Nephron progenitor cell (in vitro differentiated cells): ENCODE results near the gene MAGEA9B.
"Not testable (repeated sequence)": the region's sequence is repeated elsewhere in the genome, so short reads cannot be mapped to it uniquely, and the experiment has no call there.

Experiments
- DNase-seq: peaks from one replicate; pipeline ENCODE4 v3.0.0; 2021
- H3K27ac Mint-ChIP-seq: 2 replicates; pipeline ENCODE4 v1.8.0; 2021; ENCODE audit warnings: mild to moderate bottlenecking, moderate library complexity, mixed read lengths
- H3K27me3 Mint-ChIP-seq: 2 replicates; pipeline ENCODE4 v1.8.0; 2021; ENCODE audit warnings: mild to moderate bottlenecking, low read depth, mixed read lengths; ENCODE audit not compliant: poor library complexity
- H3K36me3 Mint-ChIP-seq: 2 replicates; pipeline ENCODE4 v1.8.0; 2021; ENCODE audit warnings: low read depth, mixed read lengths
- H3K4me1 Mint-ChIP-seq: 2 replicates; pipeline ENCODE4 v1.8.0; 2021; ENCODE audit warnings: mixed read lengths
- H3K4me3 Mint-ChIP-seq: 2 replicates; pipeline ENCODE4 v1.8.0; 2021; ENCODE audit warnings: mild to moderate bottlenecking, moderate library complexity, mixed read lengths
- H3K9me3 Mint-ChIP-seq: 2 replicates; pipeline ENCODE4 v1.8.0; 2021; ENCODE audit warnings: mild to moderate bottlenecking, moderate library complexity, mixed read lengths
- TF ChIP-seq, protein P1 (sequence below): fragments of 200-600 bp; sonication (generic); IDR thresholded peaks from 2 replicates; pipeline ENCODE4 v1.5.0; 2021; ENCODE audit warnings: antibody characterized with exemption

The MAGEA9B gene

DNA sequence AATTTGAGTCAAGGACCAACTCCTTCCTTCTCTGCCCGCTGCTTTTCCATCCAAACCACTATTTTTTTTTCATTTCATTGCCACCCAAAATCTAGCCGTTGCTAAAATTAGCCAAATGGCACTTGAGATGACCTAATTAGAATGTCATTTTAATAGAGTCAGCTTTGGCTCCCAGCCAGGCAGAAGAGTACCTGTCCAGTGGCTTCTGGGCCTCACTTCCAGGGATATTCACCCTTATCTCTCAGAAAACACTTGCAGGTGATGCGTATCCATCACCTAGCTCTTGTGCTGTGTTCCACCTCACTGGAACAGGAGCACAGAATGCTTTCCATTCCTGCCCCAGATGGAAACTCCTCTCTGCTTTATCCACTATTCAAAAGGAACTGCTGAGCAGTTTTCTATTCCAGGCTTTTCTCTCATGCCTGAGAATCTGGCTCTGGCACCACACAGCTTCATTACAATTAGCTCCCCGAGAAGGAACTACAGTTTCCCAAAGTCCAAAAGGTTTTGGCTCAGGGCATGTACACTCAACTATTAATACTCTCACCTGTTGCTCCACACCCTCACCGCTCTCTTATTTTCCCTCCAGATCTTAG is 18.5 kb downstream of the MAGEA9B start:
- H3K9me3 Mint-ChIP-seq: peaks cover 39% of the 10 kb centered on the region
- peaks cover 3% of the 10 kb centered on the region for H3K27me3 Mint-ChIP-seq
- peaks cover 6% of the 10 kb centered on the region for H3K36me3 Mint-ChIP-seq
- H3K4me1 Mint-ChIP-seq: peaks cover 27% of the 10 kb centered on the region
- TF ChIP-seq, protein P1, sequence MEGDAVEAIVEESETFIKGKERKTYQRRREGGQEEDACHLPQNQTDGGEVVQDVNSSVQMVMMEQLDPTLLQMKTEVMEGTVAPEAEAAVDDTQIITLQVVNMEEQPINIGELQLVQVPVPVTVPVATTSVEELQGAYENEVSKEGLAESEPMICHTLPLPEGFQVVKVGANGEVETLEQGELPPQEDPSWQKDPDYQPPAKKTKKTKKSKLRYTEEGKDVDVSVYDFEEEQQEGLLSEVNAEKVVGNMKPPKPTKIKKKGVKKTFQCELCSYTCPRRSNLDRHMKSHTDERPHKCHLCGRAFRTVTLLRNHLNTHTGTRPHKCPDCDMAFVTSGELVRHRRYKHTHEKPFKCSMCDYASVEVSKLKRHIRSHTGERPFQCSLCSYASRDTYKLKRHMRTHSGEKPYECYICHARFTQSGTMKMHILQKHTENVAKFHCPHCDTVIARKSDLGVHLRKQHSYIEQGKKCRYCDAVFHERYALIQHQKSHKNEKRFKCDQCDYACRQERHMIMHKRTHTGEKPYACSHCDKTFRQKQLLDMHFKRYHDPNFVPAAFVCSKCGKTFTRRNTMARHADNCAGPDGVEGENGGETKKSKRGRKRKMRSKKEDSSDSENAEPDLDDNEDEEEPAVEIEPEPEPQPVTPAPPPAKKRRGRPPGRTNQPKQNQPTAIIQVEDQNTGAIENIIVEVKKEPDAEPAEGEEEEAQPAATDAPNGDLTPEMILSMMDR: no peak
- DNase-seq: no peak
- H3K27ac Mint-ChIP-seq: no peak overlapping the region
- H3K4me3 Mint-ChIP-seq: no peak overlapping the region

DNA sequence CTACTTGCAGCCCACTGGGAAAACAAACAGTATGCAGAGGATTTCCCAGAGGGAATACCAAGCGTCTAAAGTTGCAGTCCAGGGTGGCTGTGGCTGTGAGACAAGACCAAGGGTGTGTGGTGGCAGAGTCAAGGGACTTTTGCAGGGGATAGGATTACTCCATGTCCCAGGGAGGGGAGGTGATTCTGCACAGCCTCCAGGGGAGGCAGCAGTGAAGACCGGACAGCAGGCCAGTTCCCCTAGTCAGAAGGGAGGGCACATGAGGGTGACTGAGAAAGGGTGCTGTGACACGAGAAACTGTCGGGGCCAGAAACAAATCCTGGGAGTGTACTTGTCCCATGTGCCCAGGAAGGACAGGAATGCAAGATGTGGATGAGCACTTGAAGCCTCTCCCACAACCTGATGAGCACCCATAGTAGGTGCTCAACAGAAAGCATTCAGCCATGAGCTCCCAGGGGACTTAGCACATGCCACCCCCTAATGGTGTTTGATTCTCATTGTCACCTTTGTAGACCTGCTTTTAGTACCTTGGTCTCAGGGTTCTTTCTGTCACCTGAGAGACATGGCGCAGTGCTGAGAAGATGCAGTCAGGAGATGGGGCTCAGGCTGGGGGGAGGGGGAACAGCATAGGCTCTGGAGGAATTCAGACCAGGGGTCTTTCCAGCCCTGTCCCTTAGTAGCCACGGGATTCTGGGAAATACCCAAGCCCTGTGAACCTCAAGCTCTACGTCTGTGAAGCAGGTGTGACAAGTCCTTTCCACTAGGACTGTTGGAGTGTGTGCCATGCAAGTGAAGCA is 19.4 kb downstream of the MAGEA9B start:
- DNase-seq: no peak
- TF ChIP-seq, protein P1: no peak
- Mint-ChIP-seq H3K27ac (no peak overlapping the region), H3K9me3 (peaks cover 49% of the 10 kb centered on the region), H3K36me3 (peaks cover 11% of the 10 kb centered on the region), H3K4me1 (peaks cover 24% of the 10 kb centered on the region), H3K4me3 (no peak overlapping the region), H3K27me3 (peaks cover 3% of the 10 kb centered on the region)

DNA sequence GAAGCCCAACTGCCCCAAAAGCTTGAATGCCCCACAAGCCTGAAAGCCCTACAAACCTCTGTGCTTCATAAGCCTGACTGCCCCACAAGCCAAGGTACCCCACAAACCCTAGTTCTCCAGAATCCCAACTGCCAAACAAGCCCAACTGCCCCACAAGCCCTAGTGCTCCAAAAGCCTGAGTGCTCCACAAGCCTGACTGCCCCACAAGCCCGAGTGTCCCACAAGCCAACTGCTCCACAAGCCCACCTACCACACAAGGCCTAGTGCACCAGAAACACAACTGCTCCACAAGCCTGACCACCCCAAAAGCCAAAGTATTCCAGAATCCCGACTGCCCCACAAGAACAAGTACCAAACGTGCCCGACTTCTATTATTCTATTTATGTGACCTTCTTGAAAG is 23.9 kb downstream of the MAGEA9B start:
- Mint-ChIP-seq H3K4me1 (no peaks in the 10 kb centered on the region), H3K27me3 (no peaks in the 10 kb centered on the region), H3K27ac (no peak overlapping the region), H3K36me3 (peaks cover 15% of the 10 kb centered on the region), H3K4me3 (no peak overlapping the region), H3K9me3 (peaks cover 48% of the 10 kb centered on the region)
- TF ChIP-seq, protein P1: no peak
- no peak for DNase-seq

DNA sequence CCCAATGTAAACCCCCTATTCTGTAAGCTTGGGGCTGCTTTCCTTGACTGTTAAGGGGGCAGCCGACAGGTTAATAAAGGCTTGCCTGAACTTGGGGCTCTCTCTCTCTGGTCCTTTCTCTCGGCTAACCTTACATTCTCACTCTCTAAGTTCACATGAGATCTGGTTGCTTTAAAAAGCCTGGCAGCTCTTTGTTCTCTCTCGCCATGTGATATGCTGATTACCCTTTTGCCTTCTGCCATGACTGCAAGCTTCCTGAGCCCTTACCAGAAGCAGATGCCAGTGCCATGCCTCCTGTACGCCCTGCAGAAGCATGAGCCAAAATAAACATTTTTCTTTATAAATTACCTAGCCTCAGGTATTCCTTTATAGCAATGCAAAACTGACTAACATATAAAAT is 32.0 kb downstream of the MAGEA9B start:
- not testable (repeated sequence) for H3K9me3 Mint-ChIP-seq, H3K27me3 Mint-ChIP-seq, H3K4me3 Mint-ChIP-seq, DNase-seq, H3K27ac Mint-ChIP-seq, H3K36me3 Mint-ChIP-seq, H3K4me1 Mint-ChIP-seq

DNA sequence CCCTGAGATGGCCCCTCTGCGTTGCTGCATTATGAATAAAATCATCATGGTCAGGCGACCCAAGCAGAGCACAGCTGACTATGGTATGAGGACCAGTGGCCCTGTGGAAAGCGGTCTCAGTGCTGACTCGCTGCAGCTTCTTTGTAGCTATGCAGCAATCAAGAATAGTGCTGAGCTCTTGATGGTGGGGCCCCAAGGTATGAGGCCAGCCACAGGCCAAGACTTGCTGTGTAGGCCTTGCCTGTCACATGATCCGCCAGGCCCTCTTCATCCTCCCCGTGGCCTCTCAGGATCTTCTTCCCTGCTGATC is 35.4 kb downstream of the MAGEA9B start:
- H3K27me3 Mint-ChIP-seq, H3K9me3 Mint-ChIP-seq, DNase-seq, H3K27ac Mint-ChIP-seq, H3K4me1 Mint-ChIP-seq, H3K36me3 Mint-ChIP-seq, H3K4me3 Mint-ChIP-seq: not testable (repeated sequence)

DNA sequence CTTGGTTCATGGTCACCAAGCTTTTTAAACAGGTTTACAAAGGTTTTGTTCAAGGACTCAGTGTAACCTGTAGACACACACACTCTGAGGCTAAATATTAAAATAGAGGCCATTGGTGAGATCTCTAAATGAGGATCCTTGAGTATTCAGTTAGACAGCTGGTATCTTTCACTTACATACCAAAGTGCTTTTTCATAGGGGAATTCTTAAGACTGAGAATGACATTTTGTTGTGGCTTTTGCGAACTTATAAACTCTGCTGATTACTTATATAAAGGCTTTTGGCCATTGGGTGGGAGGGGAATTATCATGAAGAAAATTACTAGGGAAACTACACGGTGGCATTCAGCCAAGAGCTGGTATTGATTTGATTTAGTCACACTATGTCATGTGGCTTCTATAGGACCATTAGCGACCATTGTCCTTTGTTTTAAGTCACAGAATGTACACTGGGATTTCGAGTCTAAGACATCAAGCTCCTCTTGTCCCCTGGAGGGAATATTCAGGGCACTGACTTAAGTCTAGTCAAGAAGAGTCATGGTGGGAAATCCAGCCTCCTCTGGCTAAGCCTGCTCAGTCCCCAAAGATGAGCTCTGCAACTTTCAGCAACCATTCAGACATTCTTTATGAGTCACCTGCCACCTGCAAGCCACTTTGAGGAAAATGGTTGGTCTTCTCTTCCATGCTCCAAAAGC is 35.9 kb downstream of the MAGEA9B start:
- not testable (repeated sequence) for DNase-seq, H3K27me3 Mint-ChIP-seq, H3K4me1 Mint-ChIP-seq

DNA sequence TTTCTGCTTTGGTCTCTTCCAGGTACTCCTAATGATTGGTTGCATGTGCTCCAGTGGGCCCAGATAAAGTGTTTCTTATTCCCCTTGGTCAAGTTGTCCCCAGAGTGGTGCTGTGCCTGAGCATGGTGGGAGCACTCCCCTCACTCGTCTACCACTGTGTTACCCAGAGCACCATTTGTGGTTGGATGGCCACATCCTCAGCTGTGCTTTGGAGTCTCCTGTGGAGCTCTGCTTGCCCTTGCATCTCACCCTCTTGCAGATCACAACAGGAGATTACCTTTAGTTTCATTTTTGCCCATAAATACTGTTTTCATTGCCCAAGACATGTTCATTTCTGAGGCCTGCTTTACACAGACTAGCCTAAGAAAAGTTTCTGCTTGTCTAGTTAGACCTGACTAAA is 36.8 kb downstream of the MAGEA9B start:
- H3K36me3 Mint-ChIP-seq, H3K4me3 Mint-ChIP-seq, H3K4me1 Mint-ChIP-seq, H3K27ac Mint-ChIP-seq, H3K9me3 Mint-ChIP-seq, H3K27me3 Mint-ChIP-seq, DNase-seq: not testable (repeated sequence)

More for the DNA sequence above, 35.9 kb downstream of the MAGEA9B start:
- H3K9me3 Mint-ChIP-seq, H3K27ac Mint-ChIP-seq, H3K36me3 Mint-ChIP-seq, H3K4me3 Mint-ChIP-seq: not testable (repeated sequence)

DNA sequence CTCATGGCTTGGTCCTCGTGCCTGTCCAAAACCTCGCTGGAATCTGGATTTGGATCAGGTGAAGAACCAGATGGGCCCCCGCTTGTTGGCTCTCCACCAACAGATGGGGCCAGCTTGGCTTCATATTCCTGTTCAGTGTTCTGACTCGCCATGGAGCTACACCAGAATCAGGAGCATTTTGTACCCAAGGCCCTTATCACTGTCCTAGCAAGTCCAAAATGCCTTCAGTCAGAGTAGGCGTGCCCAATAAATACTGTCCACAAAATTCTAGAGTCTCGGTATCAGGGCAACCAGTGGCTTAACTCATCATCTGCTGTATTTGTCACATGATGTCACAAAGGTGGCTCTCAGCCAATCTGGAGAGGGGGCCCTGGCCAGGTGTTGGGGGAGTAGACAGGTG is 37.6 kb downstream of the MAGEA9B start, which contains the start of gene HSFX3:
TSS of gene HSFX3 (minus strand) at position 224 of the 400 bp plus-strand sequence. CDS start at position 152, 72 bp downstream.
- not testable (repeated sequence) for H3K9me3 Mint-ChIP-seq, H3K27me3 Mint-ChIP-seq, DNase-seq, H3K27ac Mint-ChIP-seq, H3K4me1 Mint-ChIP-seq, H3K4me3 Mint-ChIP-seq, H3K36me3 Mint-ChIP-seq

DNA sequence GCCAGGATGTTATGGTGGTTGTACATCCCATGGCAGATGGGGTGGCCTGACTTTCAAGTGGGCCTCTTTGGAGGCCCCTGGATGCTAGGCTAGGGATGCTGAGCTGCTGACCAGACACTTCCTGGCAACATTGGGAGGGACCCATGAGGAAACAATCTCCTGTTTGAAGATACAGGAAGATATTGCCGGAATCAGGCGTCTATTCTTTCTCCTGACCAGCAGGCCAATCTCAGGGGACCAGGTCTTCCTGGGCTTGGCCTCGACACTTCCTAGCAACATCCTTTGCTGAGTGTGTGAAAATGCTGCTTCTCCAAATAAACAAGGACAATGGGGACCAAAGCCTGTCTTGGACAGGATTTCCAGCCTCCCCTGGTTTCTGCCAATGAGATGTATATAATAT is 39.5 kb downstream of the MAGEA9B start:
- H3K36me3 Mint-ChIP-seq, H3K27ac Mint-ChIP-seq, H3K9me3 Mint-ChIP-seq, H3K4me1 Mint-ChIP-seq, H3K27me3 Mint-ChIP-seq, DNase-seq, H3K4me3 Mint-ChIP-seq: not testable (repeated sequence)

DNA sequence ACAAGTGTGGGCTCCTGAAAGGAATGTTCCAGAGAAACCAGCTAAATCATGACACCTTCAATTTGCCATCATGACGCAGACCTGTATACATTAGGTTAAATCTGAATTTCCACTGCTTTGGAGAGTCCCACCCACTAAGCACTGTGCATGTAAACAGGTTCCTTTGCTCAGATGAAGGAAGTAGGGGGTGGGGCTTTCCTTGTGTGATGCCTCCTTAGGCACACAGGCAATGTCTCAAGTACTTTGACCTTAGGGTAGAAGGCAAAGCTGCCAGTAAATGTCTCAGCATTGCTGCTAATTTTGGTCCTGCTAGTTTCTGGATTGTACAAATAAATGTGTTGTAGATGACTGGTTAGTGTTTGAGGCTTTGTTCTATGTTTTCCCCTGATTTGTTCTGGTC is 40.3 kb downstream of the MAGEA9B start:
- H3K27ac Mint-ChIP-seq, H3K27me3 Mint-ChIP-seq, H3K36me3 Mint-ChIP-seq, H3K9me3 Mint-ChIP-seq, DNase-seq, H3K4me3 Mint-ChIP-seq, H3K4me1 Mint-ChIP-seq: not testable (repeated sequence)
